Heart right ventricle (tissue), 16 donors: ENCODE results near the gene CGNL1. TPM values are rescaled to one million over a fixed set of nuclear protein-coding genes. Genes with fewer than 3 reads are reported as not detected.

Experiments
- ATAC-seq, 8 donors: fragments of 200-7000 bp; cut with Tn5 transposase; one replicate each; pipeline ENCODE4 v1.9.1; 2020; ENCODE audit warnings: mild to moderate bottlenecking in 8 of 8, moderate library complexity in 8 of 8, moderate number of reproducible peaks in 1 of 8
- DNase-seq, 2 donors: peaks; one replicate each; pipeline ENCODE4 v3.0.0-alpha.2; 2020
- H3K27ac ChIP-seq, 10 donors: fragments of 200-600 bp; sonication (generic) in 2 of 10; one replicate each; pipeline versions ENCODE4 v1.5.0 to v1.8.0; 2020 to 2022; ENCODE audit warnings: mild to moderate bottlenecking in 3 of 10
- H3K27me3 ChIP-seq, 7 donors: fragments of 200-600 bp; one replicate each; pipeline ENCODE4 v1.8.0; 2021 to 2022; ENCODE audit warnings: mild to moderate bottlenecking in 2 of 7
- H3K36me3 ChIP-seq, 9 donors: fragments of 200-600 bp; sonication (generic) in 1 of 9; one replicate each; pipeline versions ENCODE4 v1.5.0 to v1.8.0; 2020 to 2022; ENCODE audit warnings: mild to moderate bottlenecking in 2 of 9
- H3K4me1 ChIP-seq, 9 donors: fragments of 200-600 bp; sonication (generic) in 1 of 9; one replicate each; pipeline versions ENCODE4 v1.5.0 to v1.8.0; 2020 to 2022; ENCODE audit warnings: mild to moderate bottlenecking in 4 of 9
- H3K4me3 ChIP-seq, 10 donors: fragments of 200-600 bp; sonication (generic) in 2 of 10; one replicate each; pipeline versions ENCODE4 v1.5.0 to v1.8.0; 2020 to 2022; ENCODE audit warnings: mild to moderate bottlenecking in 7 of 10, moderate library complexity in 2 of 10
- H3K9me3 ChIP-seq, 11 donors: fragments of 200-600 bp in 10 of 11; sonication (generic) in 2 of 11; one replicate each; pipeline versions ENCODE4 v1.5.0 to v1.8.0; 2013 to 2022; ENCODE audit warnings: mild to moderate bottlenecking in 2 of 11, control low read depth in 1 of 11, moderate library complexity in 1 of 11
- WGBS, 2 donors: extraction: QIAGEN DNeasy Blood & Tissue Kit; methylation state at CpG; one replicate each; pipeline ENCODE4 v1.1.7; 2013; ENCODE audit warnings: inconsistent platforms in 1 of 2; 5-methylcytosine and 5-hydroxymethylcytosine counted together
- intact Hi-C, 10 donors: fragments of 100-400 bp; cut with DNase I; formaldehyde crosslinking; loops; one replicate each; pipeline versions ENCODE4 v1.11.1 to v1.14.2; 2022
- polyA plus RNA-seq, 2 donors: library from polyadenylated mRNA; stranded (reverse); fragments of 200-250 nt; gene quantifications; one replicate each; pipeline ENCODE4 v1.2.3, GENCODE V29; 2013
- total RNA-seq, 10 donors: library from RNA; stranded (reverse); fragmentation: NEBNext Ultra II Directional in 3 of 10; extraction: Animal tissue kit (Norgen Biotek cat#: 25700) in 3 of 10; gene quantifications; one replicate each; pipeline versions ENCODE4 v1.2.1 to v1.2.4, GENCODE V29; 2021 to 2023
- TF ChIP-seq, protein P1 (sequence below), 9 donors: fragments of 200-600 bp; sonication (generic) in 2 of 9; IDR thresholded peaks; one replicate each; pipeline versions ENCODE4 v1.5.0 to v1.8.0; 2021 to 2022; ENCODE audit warnings: antibody characterized with exemption in 9 of 9, mild to moderate bottlenecking in 5 of 9, moderate library complexity in 1 of 9
- donor health status: Arrhythmogenic right ventricular cardiomyopathy.
- donor health status: ischemic (EF 13 %, LVEDD 7.1; RV severe dilation, severe dysfunction).
- donor health status: healthy with polysubstance abuse.
- donor health status: DM: no; HTN: yes; CAD: no.
- donor health status: DM: no; HTN: no; CAD: no.
- donor health status: ischemic (EF 25% LVEDD 6.9; RV normal size, moderate dysfunction).
- donor health status: ischemic (EF 25% LVEDD 5.7; RV mildly dilated, moderate dysfunction).
- donor health status: healthy.
- donor health status: DM: yes; HTN: yes; CAD: no.
- donor health status: Ischemic cardiomyopathy.
- donor health status: ischemic (EF 35%, LVEDD 5.7; RV mildly dilated, moderate dysfunction).
- donor health status: nonischemic (EF 11% LVEDD 7.7; RV severe dilation, severe dysfunction).
- donor health status: DM: yes; HTN: yes; CAD: no.
- donor health status: PGD.
- donor health status: ischemic (EF 29% LVEDD 5.4; RV normal size, mild dysfunction).
- donor health status: nonischemic (EF 23%, LVEDD 6.1; RV moderate dilation, normal function).

Gene CGNL1
- total and polyA plus RNA-seq, 12 donors = 2.7 to 42.9 (median 33.7) TPM

DNA sequence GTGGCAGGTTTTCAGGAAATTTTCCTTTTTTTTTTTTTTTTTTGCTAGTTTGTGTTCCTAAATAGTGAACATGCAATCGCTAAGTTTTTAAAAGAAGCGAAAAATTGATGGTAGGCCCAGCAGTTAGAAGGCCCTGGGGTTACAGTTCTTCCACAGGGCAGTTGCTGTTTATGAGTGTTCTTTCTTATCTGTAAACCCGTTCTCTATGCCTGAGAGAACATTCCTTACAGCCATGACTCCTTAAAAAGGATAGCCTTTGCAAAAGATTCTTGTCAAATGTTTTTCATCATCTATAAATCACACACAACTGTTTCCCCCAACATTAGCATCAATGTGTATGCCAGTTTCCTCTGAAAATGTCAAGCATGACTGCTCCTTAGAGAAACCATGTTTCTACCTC is 191.6 kb downstream of the CGNL1 start:
- no peak for DNase-seq
- Histone ChIP-seq H3K36me3 (no peaks in the 10 kb centered on the region), H3K27ac (peak overlapping the region in 2 of 10 donors; percentile 63 to 73), H3K4me1 (peaks cover 0 to 28% (median 9%) of the 10 kb centered on the region in 9 donors), H3K4me3 (no peak overlapping the region), H3K9me3 (no peaks in the 10 kb centered on the region), H3K27me3 (peaks cover 0 to 4% (median 0%) of the 10 kb centered on the region in 7 donors)
- TF ChIP-seq, protein P1, sequence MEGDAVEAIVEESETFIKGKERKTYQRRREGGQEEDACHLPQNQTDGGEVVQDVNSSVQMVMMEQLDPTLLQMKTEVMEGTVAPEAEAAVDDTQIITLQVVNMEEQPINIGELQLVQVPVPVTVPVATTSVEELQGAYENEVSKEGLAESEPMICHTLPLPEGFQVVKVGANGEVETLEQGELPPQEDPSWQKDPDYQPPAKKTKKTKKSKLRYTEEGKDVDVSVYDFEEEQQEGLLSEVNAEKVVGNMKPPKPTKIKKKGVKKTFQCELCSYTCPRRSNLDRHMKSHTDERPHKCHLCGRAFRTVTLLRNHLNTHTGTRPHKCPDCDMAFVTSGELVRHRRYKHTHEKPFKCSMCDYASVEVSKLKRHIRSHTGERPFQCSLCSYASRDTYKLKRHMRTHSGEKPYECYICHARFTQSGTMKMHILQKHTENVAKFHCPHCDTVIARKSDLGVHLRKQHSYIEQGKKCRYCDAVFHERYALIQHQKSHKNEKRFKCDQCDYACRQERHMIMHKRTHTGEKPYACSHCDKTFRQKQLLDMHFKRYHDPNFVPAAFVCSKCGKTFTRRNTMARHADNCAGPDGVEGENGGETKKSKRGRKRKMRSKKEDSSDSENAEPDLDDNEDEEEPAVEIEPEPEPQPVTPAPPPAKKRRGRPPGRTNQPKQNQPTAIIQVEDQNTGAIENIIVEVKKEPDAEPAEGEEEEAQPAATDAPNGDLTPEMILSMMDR (IDR thresholded peaks at IDR 0.05) = no peak
- no peak for ATAC-seq
- intact Hi-C loops = loop anchor here in 6 of 10 donors (1.0 to 10.0 kb wide), 8 partner anchors 23 to 507 kb away; partner anchors contain the start of genes MYZAP (in 2 of the 6), POLR2M (in 2 of the 6) and ALDH1A2 (in 1 of the 6)
- WGBS, 2 donors = 80 to 84% methylated on average over 3 of the region's 3 CpGs

DNA sequence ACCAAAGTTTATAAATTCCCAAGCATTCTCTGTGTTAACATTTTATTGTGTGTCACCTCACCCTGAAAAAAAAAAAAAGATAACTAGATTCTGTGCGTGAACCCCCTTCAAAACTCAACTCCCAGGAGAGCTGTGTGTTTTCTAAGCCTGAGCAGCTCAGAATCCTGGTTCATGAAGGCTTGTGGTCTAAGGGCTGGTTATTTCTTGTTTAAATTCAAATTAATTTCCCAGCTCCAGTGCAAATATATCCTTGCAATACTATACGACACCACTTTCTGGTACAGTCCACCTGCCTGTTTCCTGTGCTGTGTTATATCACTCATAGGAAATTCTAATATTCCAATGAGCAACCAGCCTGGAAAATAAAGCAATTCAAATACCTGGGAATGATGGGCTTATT is 192.0 kb downstream of the CGNL1 start:
- WGBS, 2 donors = 84 to 87% methylated on average over 2 of the region's 2 CpGs
- TF ChIP-seq, protein P1 (IDR thresholded peaks at IDR 0.05) = no peak
- Histone ChIP-seq H3K4me3 (no peak overlapping the region), H3K27me3 (peaks cover 0 to 4% (median 0%) of the 10 kb centered on the region in 7 donors), H3K9me3 (no peaks in the 10 kb centered on the region), H3K36me3 (no peaks in the 10 kb centered on the region), H3K27ac (no peak overlapping the region), H3K4me1 (peaks cover 0 to 28% (median 9%) of the 10 kb centered on the region in 9 donors)
- DNase-seq = no peak
- intact Hi-C loops = loop anchor here in 6 of 10 donors (2.0 to 10.0 kb wide), 7 partner anchors 23 to 507 kb away; partner anchors contain the start of genes POLR2M (in 2 of the 6), ALDH1A2 (in 1 of the 6) and MYZAP (in 1 of the 6)
- no peak for ATAC-seq

DNA sequence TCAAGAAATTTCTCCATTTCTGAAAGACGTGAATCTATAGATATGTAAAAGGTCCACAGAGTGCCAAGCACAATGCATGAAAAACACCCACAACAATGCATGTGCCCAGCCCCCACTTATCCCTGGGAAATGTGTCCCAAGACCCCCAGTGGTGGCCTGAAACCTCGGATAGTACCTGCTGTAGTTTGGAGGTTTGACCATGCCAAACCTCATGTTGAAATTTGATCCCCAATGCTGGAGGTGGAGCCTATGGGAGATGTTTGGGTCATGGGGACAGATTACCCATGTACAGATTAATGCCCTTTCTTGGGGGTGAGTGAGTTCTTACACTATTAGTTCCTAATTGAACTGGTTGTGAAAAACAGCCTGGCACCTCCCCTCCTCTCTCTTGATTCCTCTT is 194.0 kb downstream of the CGNL1 start:
- no peak for ATAC-seq
- DNase-seq = no peak
- intact Hi-C loops = no loop called here
- Histone ChIP-seq H3K4me3 (no peak overlapping the region), H3K36me3 (no peaks in the 10 kb centered on the region), H3K9me3 (no peaks in the 10 kb centered on the region), H3K27ac (no peak overlapping the region), H3K27me3 (peaks cover 0 to 4% (median 0%) of the 10 kb centered on the region in 7 donors), H3K4me1 (peaks cover 0 to 29% (median 5%) of the 10 kb centered on the region in 9 donors)
- TF ChIP-seq, protein P1 (IDR thresholded peaks at IDR 0.05) = no peak
- WGBS, 2 donors = 80 to 85% methylated on average over 2 of the region's 2 CpGs

DNA sequence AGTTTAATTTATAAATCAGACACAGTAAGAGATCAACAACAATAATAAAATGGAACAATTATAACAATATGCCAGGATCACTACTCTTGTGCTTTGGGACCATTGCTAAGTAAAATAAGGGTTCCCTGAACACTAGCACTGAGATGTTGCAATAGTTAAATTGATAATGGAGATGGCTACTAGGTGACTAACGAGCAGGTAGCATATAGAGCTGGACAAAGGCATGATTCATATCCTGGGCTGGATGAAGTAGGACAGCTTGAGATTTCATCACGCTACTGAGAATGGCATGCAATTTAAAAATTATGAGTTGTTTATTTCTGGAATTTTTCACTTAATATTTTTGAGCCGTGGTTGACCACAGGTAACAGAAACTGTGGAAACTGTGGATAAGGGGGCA is 194.7 kb downstream of the CGNL1 start:
- ATAC-seq = no peak
- 75 to 76% methylated on average over 3 of the region's 3 CpGs for WGBS, 2 donors

More for the DNA sequence above, 194.7 kb downstream of the CGNL1 start:
- Histone ChIP-seq H3K27ac (no peak overlapping the region), H3K27me3 (no peaks in the 10 kb centered on the region), H3K9me3 (no peaks in the 10 kb centered on the region), H3K4me1 (peaks cover 0 to 22% (median 0%) of the 10 kb centered on the region in 9 donors), H3K36me3 (no peaks in the 10 kb centered on the region), H3K4me3 (no peak overlapping the region)
- intact Hi-C loops = no loop called here
- TF ChIP-seq, protein P1 (IDR thresholded peaks at IDR 0.05) = no peak
- DNase-seq = no peak
